K562 (cell line): Measurements from ENCODE around the gene BEST2. TPM values are rescaled to one million over a fixed set of nuclear protein-coding genes. Genes with fewer than 3 reads are reported as not detected.

Experiments
- CEBPB ChIP-seq: fragments of 450-650 bp; IDR thresholded peaks from 2 replicates; pipeline ENCODE4 v1.6.1; 2016; ENCODE audit warnings: missing genetic modification characterization, missing compliant biosample characterization
- FOXK1 ChIP-seq: sonication (generic); formaldehyde crosslinking; IDR thresholded peaks from 2 replicates; pipeline ENCODE4 v1.8.0; 2022; ENCODE audit warnings: missing genetic modification reagents, mild to moderate bottlenecking, borderline replicate concordance
- HDAC2 ChIP-seq: fragments of 450-650 bp; IDR thresholded peaks from 2 replicates; pipeline ENCODE4 v1.6.1; 2016; ENCODE audit warnings: mild to moderate bottlenecking
- MECOM ChIP-seq: fragments of 250-450 bp; sonication (Bioruptor Pico); IDR thresholded peaks from 2 replicates; pipeline ENCODE4 v1.8.0; 2022; ENCODE audit warnings: inconsistent platforms
- MEF2A ChIP-seq: IDR thresholded peaks from 2 replicates; pipeline ENCODE4 v1.6.1; 2011; ENCODE audit warnings: low read depth, mild to moderate bottlenecking, low read length, moderate library complexity; ENCODE audit not compliant: control insufficient read depth
- MEF2D ChIP-seq: conservative IDR thresholded peaks from 2 replicates; pipeline ENCODE4 v1.6.1; 2016; ENCODE audit warnings: low read depth, missing genetic modification characterization, missing compliant biosample characterization
- NCOA2 ChIP-seq, 2 experiments: fragments of 450-650 bp; IDR thresholded peaks; 2 replicates each; pipeline ENCODE4 v1.6.1; 2018; ENCODE audit warnings: mild to moderate bottlenecking in 2 of 2, moderate library complexity in 1 of 2; ENCODE audit not compliant: partially characterized antibody in 2 of 2
- NCOR1 ChIP-seq: fragments of 450-650 bp; IDR thresholded peaks from 2 replicates; pipeline ENCODE4 v1.6.1; 2016; ENCODE audit warnings: mild to moderate bottlenecking, moderate library complexity
- NRF1 ChIP-seq, 2 experiments: fragments of 450-650 bp; IDR thresholded peaks in 1 of 2; conservative IDR thresholded peaks in 1 of 2; 2 replicates each; pipeline ENCODE4 v1.6.1; 2014; ENCODE audit warnings: mild to moderate bottlenecking in 2 of 2
- PRMT5 ChIP-seq: sonication (generic); formaldehyde crosslinking; IDR thresholded peaks from 2 replicates; pipeline ENCODE4 v1.5.0; 2020; ENCODE audit warnings: missing genetic modification reagents
- RBFOX2 ChIP-seq: fragments of 200-400 bp; formaldehyde crosslinking; IDR thresholded peaks from 2 replicates; pipeline ENCODE4 v1.6.1; 2017; ENCODE audit warnings: low read depth, mild to moderate bottlenecking, low read length, moderate library complexity
- SMAD1 ChIP-seq: fragments of 150-350 bp; IDR thresholded peaks from 2 replicates; pipeline ENCODE4 v1.6.1; 2014; ENCODE audit warnings: low read length, low read depth; ENCODE audit not compliant: partially characterized antibody
- STAG1 ChIP-seq: sonication (generic); formaldehyde crosslinking; IDR thresholded peaks from 2 replicates; pipeline ENCODE4 v1.5.0; 2020; ENCODE audit warnings: missing genetic modification reagents, borderline replicate concordance
- ZNF77 ChIP-seq: fragments of 250-450 bp; sonication (Bioruptor Pico); IDR thresholded peaks from 2 replicates; pipeline ENCODE4 v1.5.0; 2020
- ZNF79 ChIP-seq: fragments of 250-450 bp; sonication (Bioruptor Pico); IDR thresholded peaks from 2 replicates; pipeline ENCODE4 v1.4.0; 2020; ENCODE audit warnings: low read depth, mild to moderate bottlenecking, moderate library complexity
- polyA plus RNA-seq, 8 experiments: library from polyadenylated mRNA; depleted of rRNA in 4 of 8; stranded (reverse) in 5 of 8; unstranded in 3 of 8; fragments of >200 nt; fragmentation: Nextera tagmentation in 2 of 8; fragmentation: Illumina TruSeq in 1 of 8; extraction: Ambion mirVana in 2 of 8; extraction: Trizol in 1 of 8; gene quantifications; 2 replicates each; pipeline versions ENCODE4 v1.2.1 to v1.2.3, GENCODE V29; 2011 to 2014; ENCODE audit warnings: inconsistent platforms in 1 of 8, missing spikeins in 1 of 8
- total RNA-seq, 7 experiments: library from RNA; depleted of rRNA in 6 of 7; stranded (reverse); fragments of >200 nt in 6 of 7; fragmentation: Illumina TruSeq in 2 of 7; extraction: Trizol in 2 of 7; gene quantifications; 2 replicates each; pipeline versions ENCODE4 v1.2.1 to v1.2.3, GENCODE V29; 2011 to 2021; ENCODE audit warnings: low replicate concordance in 1 of 7
- TF ChIP-seq, protein P1 (sequence below), 2 experiments: fragments of 200-800 bp in 1 of 2; sonication (Bioruptor generic) in 1 of 2; sonication (generic) in 1 of 2; formaldehyde crosslinking in 1 of 2; IDR thresholded peaks in 1 of 2; conservative IDR thresholded peaks in 1 of 2; 2 replicates each; pipeline versions ENCODE4 v1.5.0 to v1.6.1; 2016 to 2020; ENCODE audit warnings: missing compliant biosample characterization in 1 of 2, missing genetic modification characterization in 1 of 2, missing genetic modification reagents in 1 of 2
- TF ChIP-seq, protein P2 (sequence below): fragments of 450-650 bp; IDR thresholded peaks from 2 replicates; pipeline ENCODE4 v1.6.1; 2018; ENCODE audit not compliant: partially characterized antibody
- TF ChIP-seq, protein P3 (sequence below): fragments of 250-450 bp; sonication (Bioruptor Pico); IDR thresholded peaks from 2 replicates; pipeline ENCODE4 v1.4.0; 2020

BEST2 gene
- total and polyA plus RNA-seq, 9 of the 15 experiments (the other 6 are each of a cell fraction or from before 2014, with no cell fraction given) = not detected

DNA sequence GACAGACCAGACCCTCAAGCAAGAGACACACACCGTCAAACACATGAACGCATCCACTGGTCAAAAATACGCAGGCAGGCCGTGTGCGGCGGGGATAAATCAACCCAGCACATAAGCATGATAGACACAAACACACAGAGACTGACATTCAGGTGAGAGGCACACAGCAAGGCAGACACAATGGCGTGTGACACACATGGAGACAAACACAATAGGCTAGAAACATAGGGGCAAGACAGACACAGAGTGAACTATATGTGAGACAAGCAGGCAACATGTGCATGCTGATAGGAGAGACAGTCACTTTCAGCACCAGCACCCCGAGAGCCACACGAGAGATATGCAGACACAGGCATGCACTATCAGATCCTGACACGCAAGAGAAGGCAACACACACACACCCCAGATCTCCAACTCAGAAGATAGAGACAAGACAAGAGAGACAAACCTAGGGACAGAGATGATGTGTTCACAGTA is 32.8 kb downstream of the BEST2 start (continued):
- TF ChIP-seq, protein P1, sequence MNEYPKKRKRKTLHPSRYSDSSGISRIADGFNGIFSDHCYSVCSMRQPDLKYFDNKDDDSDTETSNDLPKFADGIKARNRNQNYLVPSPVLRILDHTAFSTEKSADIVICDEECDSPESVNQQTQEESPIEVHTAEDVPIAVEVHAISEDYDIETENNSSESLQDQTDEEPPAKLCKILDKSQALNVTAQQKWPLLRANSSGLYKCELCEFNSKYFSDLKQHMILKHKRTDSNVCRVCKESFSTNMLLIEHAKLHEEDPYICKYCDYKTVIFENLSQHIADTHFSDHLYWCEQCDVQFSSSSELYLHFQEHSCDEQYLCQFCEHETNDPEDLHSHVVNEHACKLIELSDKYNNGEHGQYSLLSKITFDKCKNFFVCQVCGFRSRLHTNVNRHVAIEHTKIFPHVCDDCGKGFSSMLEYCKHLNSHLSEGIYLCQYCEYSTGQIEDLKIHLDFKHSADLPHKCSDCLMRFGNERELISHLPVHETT (CRISPR knock-in tag; conservative IDR thresholded peaks at IDR 0.05 in 1 of 2, IDR thresholded peaks at IDR 0.05 in 1 of 2) = peak in 1 of 2 experiments; percentile 49; a peak in 1 of 4 replicates
- TF ChIP-seq NCOA2 (IDR thresholded peaks at IDR 0.05; ENCODE audit: partially characterized antibody in 2 of 2) (no peak), HDAC2 (no peak; the same call in none of the 2 replicates), STAG1 (CRISPR knock-in tag) (no peak), NRF1 (conservative IDR thresholded peaks at IDR 0.05 in 1 of 2, IDR thresholded peaks at IDR 0.05 in 1 of 2) (peak; percentile 49 to 65; a peak in 3 of 4 replicates), ZNF77 (CRISPR knock-in tag) (no peak), SMAD1 (peak; percentile 52), PRMT5 (no peak), CEBPB (tag) (no peak), NCOR1 (peak; percentile 96), MEF2D (tag) (peak; percentile 72; the same call in 1 of the 2 replicates), MECOM (CRISPR knock-in tag) (peak; percentile 89; the same call in 1 of the 2 replicates), ZNF79 (CRISPR knock-in tag) (no peak), RBFOX2 (peak; percentile 53; the same call in 1 of the 2 replicates), MEF2A (no peak), FOXK1 (CRISPR knock-in tag) (peak; percentile 67; the same call in 1 of the 2 replicates)
- TF ChIP-seq, protein P2, sequence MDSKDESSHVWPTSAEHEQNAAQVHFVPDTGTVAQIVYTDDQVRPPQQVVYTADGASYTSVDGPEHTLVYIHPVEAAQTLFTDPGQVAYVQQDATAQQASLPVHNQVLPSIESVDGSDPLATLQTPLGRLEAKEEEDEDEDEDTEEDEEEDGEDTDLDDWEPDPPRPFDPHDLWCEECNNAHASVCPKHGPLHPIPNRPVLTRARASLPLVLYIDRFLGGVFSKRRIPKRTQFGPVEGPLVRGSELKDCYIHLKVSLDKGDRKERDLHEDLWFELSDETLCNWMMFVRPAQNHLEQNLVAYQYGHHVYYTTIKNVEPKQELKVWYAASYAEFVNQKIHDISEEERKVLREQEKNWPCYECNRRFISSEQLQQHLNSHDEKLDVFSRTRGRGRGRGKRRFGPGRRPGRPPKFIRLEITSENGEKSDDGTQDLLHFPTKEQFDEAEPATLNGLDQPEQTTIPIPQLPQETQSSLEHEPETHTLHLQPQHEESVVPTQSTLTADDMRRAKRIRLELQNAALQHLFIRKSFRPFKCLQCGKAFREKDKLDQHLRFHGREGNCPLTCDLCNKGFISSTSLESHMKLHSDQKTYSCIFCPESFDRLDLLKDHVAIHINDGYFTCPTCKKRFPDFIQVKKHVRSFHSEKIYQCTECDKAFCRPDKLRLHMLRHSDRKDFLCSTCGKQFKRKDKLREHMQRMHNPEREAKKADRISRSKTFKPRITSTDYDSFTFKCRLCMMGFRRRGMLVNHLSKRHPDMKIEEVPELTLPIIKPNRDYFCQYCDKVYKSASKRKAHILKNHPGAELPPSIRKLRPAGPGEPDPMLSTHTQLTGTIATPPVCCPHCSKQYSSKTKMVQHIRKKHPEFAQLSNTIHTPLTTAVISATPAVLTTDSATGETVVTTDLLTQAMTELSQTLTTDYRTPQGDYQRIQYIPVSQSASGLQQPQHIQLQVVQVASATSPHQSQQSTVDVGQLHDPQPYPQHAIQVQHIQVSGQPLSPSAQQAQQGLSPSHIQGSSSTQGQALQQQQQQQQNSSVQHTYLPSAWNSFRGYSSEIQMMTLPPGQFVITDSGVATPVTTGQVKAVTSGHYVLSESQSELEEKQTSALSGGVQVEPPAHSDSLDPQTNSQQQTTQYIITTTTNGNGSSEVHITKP = peak; percentile 39
- TF ChIP-seq, protein P3, sequence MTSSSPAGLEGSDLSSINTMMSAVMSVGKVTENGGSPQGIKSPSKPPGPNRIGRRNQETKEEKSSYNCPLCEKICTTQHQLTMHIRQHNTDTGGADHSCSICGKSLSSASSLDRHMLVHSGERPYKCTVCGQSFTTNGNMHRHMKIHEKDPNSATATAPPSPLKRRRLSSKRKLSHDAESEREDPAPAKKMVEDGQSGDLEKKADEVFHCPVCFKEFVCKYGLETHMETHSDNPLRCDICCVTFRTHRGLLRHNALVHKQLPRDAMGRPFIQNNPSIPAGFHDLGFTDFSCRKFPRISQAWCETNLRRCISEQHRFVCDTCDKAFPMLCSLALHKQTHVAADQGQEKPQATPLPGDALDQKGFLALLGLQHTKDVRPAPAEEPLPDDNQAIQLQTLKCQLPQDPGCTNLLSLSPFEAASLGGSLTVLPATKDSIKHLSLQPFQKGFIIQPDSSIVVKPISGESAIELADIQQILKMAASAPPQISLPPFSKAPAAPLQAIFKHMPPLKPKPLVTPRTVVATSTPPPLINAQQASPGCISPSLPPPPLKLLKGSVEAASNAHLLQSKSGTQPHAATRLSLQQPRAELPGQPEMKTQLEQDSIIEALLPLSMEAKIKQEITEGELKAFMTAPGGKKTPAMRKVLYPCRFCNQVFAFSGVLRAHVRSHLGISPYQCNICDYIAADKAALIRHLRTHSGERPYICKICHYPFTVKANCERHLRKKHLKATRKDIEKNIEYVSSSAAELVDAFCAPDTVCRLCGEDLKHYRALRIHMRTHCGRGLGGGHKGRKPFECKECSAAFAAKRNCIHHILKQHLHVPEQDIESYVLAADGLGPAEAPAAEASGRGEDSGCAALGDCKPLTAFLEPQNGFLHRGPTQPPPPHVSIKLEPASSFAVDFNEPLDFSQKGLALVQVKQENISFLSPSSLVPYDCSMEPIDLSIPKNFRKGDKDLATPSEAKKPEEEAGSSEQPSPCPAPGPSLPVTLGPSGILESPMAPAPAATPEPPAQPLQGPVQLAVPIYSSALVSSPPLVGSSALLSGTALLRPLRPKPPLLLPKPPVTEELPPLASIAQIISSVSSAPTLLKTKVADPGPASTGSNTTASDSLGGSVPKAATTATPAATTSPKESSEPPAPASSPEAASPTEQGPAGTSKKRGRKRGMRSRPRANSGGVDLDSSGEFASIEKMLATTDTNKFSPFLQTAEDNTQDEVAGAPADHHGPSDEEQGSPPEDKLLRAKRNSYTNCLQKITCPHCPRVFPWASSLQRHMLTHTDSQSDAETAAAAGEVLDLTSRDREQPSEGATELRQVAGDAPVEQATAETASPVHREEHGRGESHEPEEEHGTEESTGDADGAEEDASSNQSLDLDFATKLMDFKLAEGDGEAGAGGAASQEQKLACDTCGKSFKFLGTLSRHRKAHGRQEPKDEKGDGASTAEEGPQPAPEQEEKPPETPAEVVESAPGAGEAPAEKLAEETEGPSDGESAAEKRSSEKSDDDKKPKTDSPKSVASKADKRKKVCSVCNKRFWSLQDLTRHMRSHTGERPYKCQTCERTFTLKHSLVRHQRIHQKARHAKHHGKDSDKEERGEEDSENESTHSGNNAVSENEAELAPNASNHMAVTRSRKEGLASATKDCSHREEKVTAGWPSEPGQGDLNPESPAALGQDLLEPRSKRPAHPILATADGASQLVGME (CRISPR knock-in tag) = no peak
